HCT116 (cell line): Measurements from ENCODE around the gene CASZ1. TPM values are rescaled to one million over a fixed set of nuclear protein-coding genes. Genes with fewer than 3 reads are reported as not detected.

ENCODE experiments used
- ATAC-seq: fragments of 200-7000 bp; cut with Tn5 transposase; 2 replicates; pipeline ENCODE4 v1.9.1; 2020; ENCODE audit warnings: mild to moderate bottlenecking, moderate library complexity
- BruUV-seq: library from RNA; stranded (reverse); fragments of 400-500 nt; replicated peaks from 2 replicates; lab custom pipeline; 2021; lab: Mats Ljungman, UMichigan
- CTCF ChIA-PET: fragments of 300-600 bp; sonication (Branson Sonifier 250); formaldehyde crosslinking; loops from one replicate; lab custom pipeline; 2021; ENCODE audit warnings: antibody characterized with exemption; lab: Charles Lee
- POLR2A ChIA-PET: fragments of 300-600, 350-600 bp; sonication (Branson Sonifier 250); formaldehyde crosslinking; loops from one replicate; lab custom pipeline; 2021; ENCODE audit warnings: antibody characterized with exemption; lab: Charles Lee
- RAD21 ChIA-PET, 2 experiments: fragments of 300-600 bp; sonication (Branson Sonifier 250); formaldehyde crosslinking; loops; one replicate each; lab custom pipeline; 2023; ENCODE audit warnings: low total read pairs in 2 of 2; ENCODE audit not compliant: uncharacterized antibody in 2 of 2, unreplicated experiment in 2 of 2, low non-redundant PET in 1 of 2; lab: Charles Lee
- DNase-seq: peaks from one replicate; pipeline ENCODE4 v3.0.0-alpha.2; 2010; ENCODE audit warnings: low read depth, low spot score
- H2AFZ ChIP-seq: fragments of 200-600 bp; shearing (Covaris generic), sonication (generic); 2 replicates; pipeline ENCODE4 v1.6.1; 2017; ENCODE audit warnings: low read depth, mixed run types, mixed read lengths, antibody characterized with exemption, low read length; ENCODE audit not compliant: poor library complexity, severe bottlenecking
- H3K27ac ChIP-seq: 2 replicates; pipeline ENCODE4 v1.5.1; 2012; ENCODE audit warnings: low read depth, low read length
- H3K27me3 ChIP-seq: fragments of 200-600 bp; sonication (generic); 2 replicates; pipeline ENCODE4 v1.6.1; 2016; ENCODE audit warnings: mixed run types, low read length, mixed read lengths; ENCODE audit not compliant: insufficient read depth
- H3K36me3 ChIP-seq, 2 experiments: fragments of 200-500 bp in 1 of 2; fragments of 200-600 bp in 1 of 2; sonication (Bioruptor generic) in 1 of 2; sonication (generic) in 1 of 2; 2 replicates each; pipeline versions ENCODE4 v1.5.1 to v1.6.1; 2014 to 2016; ENCODE audit warnings: low read length in 2 of 2, inconsistent platforms in 1 of 2, mixed read lengths in 1 of 2, mixed run types in 1 of 2; ENCODE audit not compliant: insufficient read depth in 2 of 2, control insufficient read depth in 1 of 2
- H3K4me1 ChIP-seq, 2 experiments: fragments of 200-600 bp in 1 of 2; sonication (generic) in 1 of 2; 2 replicates each; pipeline versions ENCODE4 v1.5.1 to v1.6.1; 2012 to 2017; ENCODE audit warnings: low read length in 2 of 2, inconsistent platforms in 1 of 2, mild to moderate bottlenecking in 1 of 2, mixed read lengths in 1 of 2, mixed run types in 1 of 2, moderate library complexity in 1 of 2; ENCODE audit not compliant: insufficient read depth in 2 of 2, control insufficient read depth in 1 of 2
- H3K4me2 ChIP-seq: fragments of 200-600 bp; sonication (generic); 2 replicates; pipeline ENCODE4 v1.6.1; 2017; ENCODE audit warnings: mixed run types, low read length, mixed read lengths
- H3K4me3 ChIP-seq, 2 experiments: fragments of 200-600 bp in 1 of 2; sonication (generic) in 1 of 2; replicated peaks in 1 of 2; 2 replicates each; pipeline ENCODE4 v1.5.1; 2011 to 2016; ENCODE audit warnings: low read length in 2 of 2, control low read depth in 1 of 2, low read depth in 1 of 2, mild to moderate bottlenecking in 1 of 2, mixed read lengths in 1 of 2, mixed run types in 1 of 2
- H3K79me2 ChIP-seq: fragments of 200-600 bp; sonication (generic); 2 replicates; pipeline ENCODE4 v1.6.1; 2017; ENCODE audit warnings: mild to moderate bottlenecking, mixed run types, low read length, moderate library complexity, mixed read lengths; ENCODE audit not compliant: insufficient read depth
- H3K9ac ChIP-seq: fragments of 200-600 bp; sonication (generic); 2 replicates; pipeline ENCODE4 v1.6.1; 2016; ENCODE audit warnings: low read length, mixed read lengths
- H3K9me2 ChIP-seq: fragments of 200-600 bp; sonication (generic), shearing (Covaris generic); 2 replicates; pipeline ENCODE4 v1.6.1; 2017; ENCODE audit warnings: mixed run types, mild to moderate bottlenecking, moderate library complexity; ENCODE audit not compliant: insufficient read depth
- H3K9me3 ChIP-seq, 2 experiments: fragments of 200-500 bp in 1 of 2; fragments of 200-600 bp in 1 of 2; sonication (Bioruptor generic) in 1 of 2; sonication (generic) in 1 of 2; 2 replicates each; pipeline ENCODE4 v1.6.1; 2014 to 2017; ENCODE audit warnings: low read length in 2 of 2, mixed read lengths in 2 of 2, inconsistent platforms in 1 of 2, low read depth in 1 of 2, mild to moderate bottlenecking in 1 of 2, mixed run types in 1 of 2, moderate library complexity in 1 of 2; ENCODE audit not compliant: control insufficient read depth in 1 of 2, insufficient read depth in 1 of 2
- H4K20me1 ChIP-seq: fragments of 200-600 bp; sonication (generic), shearing (Covaris generic); 2 replicates; pipeline ENCODE4 v1.6.1; 2017; ENCODE audit warnings: mixed run types, mild to moderate bottlenecking, moderate library complexity; ENCODE audit not compliant: insufficient read depth
- CBX3 ChIP-seq: IDR thresholded peaks from 2 replicates; pipeline ENCODE4 v1.6.1; 2012; ENCODE audit warnings: low read depth
- CEBPB ChIP-seq: IDR thresholded peaks from 2 replicates; pipeline ENCODE4 v1.6.1; 2012; ENCODE audit warnings: low read depth
- CTCF ChIP-seq, 3 experiments: fragments of 200-600 bp in 1 of 3; sonication (generic) in 1 of 3; IDR thresholded peaks in 2 of 3; conservative IDR thresholded peaks in 1 of 3; 2 replicates each; pipeline ENCODE4 v1.5.1; 2012 to 2017; ENCODE audit warnings: low read depth in 2 of 3, low read length in 2 of 3, antibody characterized with exemption in 1 of 3, borderline replicate concordance in 1 of 3, control low read depth in 1 of 3, mild to moderate bottlenecking in 1 of 3, mixed read lengths in 1 of 3, mixed run types in 1 of 3, moderate library complexity in 1 of 3; ENCODE audit not compliant: insufficient read depth in 1 of 3
- ELF1 ChIP-seq: IDR thresholded peaks from 2 replicates; pipeline ENCODE4 v1.6.1; 2012; ENCODE audit warnings: low read depth, borderline replicate concordance
- EZH2 ChIP-seq: fragments of 200-600 bp; sonication (generic); IDR thresholded peaks from 2 replicates; pipeline ENCODE4 v1.6.1; 2017; ENCODE audit warnings: antibody characterized with exemption, mixed run types
- FOSL1 ChIP-seq: IDR thresholded peaks from 2 replicates; pipeline ENCODE4 v1.6.1; 2012; ENCODE audit warnings: low read depth
- JUND ChIP-seq: IDR thresholded peaks from 2 replicates; pipeline ENCODE4 v1.6.1; 2012
- MAX ChIP-seq: IDR thresholded peaks from 2 replicates; pipeline ENCODE4 v1.6.1; 2012
- POLR2AphosphoS5 ChIP-seq: IDR thresholded peaks from 2 replicates; pipeline ENCODE4 v1.6.1; 2011; ENCODE audit warnings: mild to moderate bottlenecking, low read depth, low read length, moderate library complexity
- RAD21 ChIP-seq: IDR thresholded peaks from 2 replicates; pipeline ENCODE4 v1.6.1; 2012; ENCODE audit warnings: low read depth, mild to moderate bottlenecking
- REST ChIP-seq: IDR thresholded peaks from 2 replicates; pipeline ENCODE4 v1.6.1; 2012; ENCODE audit warnings: low read depth
- SIN3A ChIP-seq: IDR thresholded peaks from 2 replicates; pipeline ENCODE4 v1.6.1; 2012; ENCODE audit warnings: low read depth
- SP1 ChIP-seq: IDR thresholded peaks from 2 replicates; pipeline ENCODE4 v1.6.1; 2012; ENCODE audit warnings: low read depth
- SRF ChIP-seq: IDR thresholded peaks from 2 replicates; pipeline ENCODE4 v1.6.1; 2012; ENCODE audit warnings: low read depth
- YY1 ChIP-seq: IDR thresholded peaks from 2 replicates; pipeline ENCODE4 v1.6.1; 2011; ENCODE audit warnings: low read length, low read depth, moderate library complexity, mild to moderate bottlenecking; ENCODE audit not compliant: insufficient replicate concordance; ENCODE audit errors: extremely low read depth
- ZFX ChIP-seq: fragments of 450-650 bp; IDR thresholded peaks from 2 replicates; pipeline ENCODE4 v1.6.1; 2017
- ZNF274 ChIP-seq: fragments of 200-500 bp; sonication (Bioruptor generic); IDR thresholded peaks from 2 replicates; pipeline ENCODE4 v1.6.1; 2014; ENCODE audit warnings: mild to moderate bottlenecking, low read depth, low read length, inconsistent platforms
- intact Hi-C: fragments of 100-400 bp; cut with micrococcal nuclease; formaldehyde crosslinking; loops from 2 replicates; pipeline ENCODE4 v1.10.0; 2022
- total RNA-seq: library from RNA; stranded (reverse); gene quantifications from one replicate; pipeline ENCODE4 v1.2.1, GENCODE V29; 2021; ENCODE audit not compliant: unreplicated experiment
- TF ChIP-seq, protein P1 (sequence below): IDR thresholded peaks from 2 replicates; pipeline ENCODE4 v1.6.1; 2012
- TF ChIP-seq, protein P2 (sequence below): IDR thresholded peaks from 2 replicates; pipeline ENCODE4 v1.6.1; 2011; ENCODE audit warnings: mild to moderate bottlenecking, low read length, moderate library complexity; ENCODE audit not compliant: insufficient replicate concordance; ENCODE audit errors: extremely low read depth

The CASZ1 gene
- total RNA-seq, 1 experiment from 2014 or later, result 7.7 TPM

DNA sequence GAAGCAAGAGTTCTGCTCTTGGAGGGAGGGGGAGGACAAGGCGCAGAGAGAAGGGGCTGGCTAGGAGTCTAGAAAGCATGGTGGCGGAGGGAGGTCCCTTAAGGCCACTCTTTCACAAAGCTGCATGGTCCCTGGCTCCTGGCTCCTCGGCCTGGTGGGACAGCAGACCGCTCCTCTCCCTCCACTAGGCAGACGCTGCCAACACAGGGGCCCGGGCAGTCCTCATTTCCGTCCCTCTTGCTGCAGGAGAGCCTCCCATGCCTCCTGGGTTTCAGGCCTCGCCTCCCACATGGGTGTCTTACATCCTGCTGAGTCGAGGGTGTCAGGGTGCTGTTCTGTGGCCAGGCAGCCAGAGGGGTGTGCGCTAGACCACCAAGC, 108.0 kb downstream of the CASZ1 start:
- Histone ChIP-seq H3K9ac (no peak overlapping the region), H3K4me1 (peaks cover 20 to 36% of the 10 kb centered on the region in 2 experiments), H3K27me3 (no peaks in the 10 kb centered on the region), H3K79me2 (no peaks in the 10 kb centered on the region), H3K4me3 (no peak overlapping the region), H3K36me3 (no peaks in the 10 kb centered on the region), H3K27ac (no peak overlapping the region), H3K9me3 (no peaks in the 10 kb centered on the region), H4K20me1 (no peaks in the 10 kb centered on the region), H3K4me2 (no peak overlapping the region), H3K9me2 (no peaks in the 10 kb centered on the region), H2AFZ (no peak overlapping the region)
- DNase-seq (no peak), ATAC-seq (no peak)
- intact Hi-C loops, result no loop called here
- TF ChIP-seq CEBPB (no peak), CBX3 (no peak), CTCF (IDR thresholded peaks at IDR 0.05 in 2 of 3, conservative IDR thresholded peaks at IDR 0.05 in 1 of 3; ENCODE audit: borderline replicate concordance in 1 of 3, insufficient read depth in 1 of 3, low read depth in 2 of 3, low read length in 2 of 3) (no peak), ZNF274 (no peak), SIN3A (no peak), SRF (no peak), JUND (no peak), ELF1 (no peak), REST (no peak), YY1 (no peak), EZH2 (no peak), POLR2AphosphoS5 (no peak), ZFX (no peak), RAD21 (no peak), SP1 (no peak), MAX (no peak), FOSL1 (no peak)
- TF ChIP-seq, protein P1, sequence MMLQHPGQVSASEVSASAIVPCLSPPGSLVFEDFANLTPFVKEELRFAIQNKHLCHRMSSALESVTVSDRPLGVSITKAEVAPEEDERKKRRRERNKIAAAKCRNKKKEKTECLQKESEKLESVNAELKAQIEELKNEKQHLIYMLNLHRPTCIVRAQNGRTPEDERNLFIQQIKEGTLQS, result no peak
- TF ChIP-seq, protein P2, sequence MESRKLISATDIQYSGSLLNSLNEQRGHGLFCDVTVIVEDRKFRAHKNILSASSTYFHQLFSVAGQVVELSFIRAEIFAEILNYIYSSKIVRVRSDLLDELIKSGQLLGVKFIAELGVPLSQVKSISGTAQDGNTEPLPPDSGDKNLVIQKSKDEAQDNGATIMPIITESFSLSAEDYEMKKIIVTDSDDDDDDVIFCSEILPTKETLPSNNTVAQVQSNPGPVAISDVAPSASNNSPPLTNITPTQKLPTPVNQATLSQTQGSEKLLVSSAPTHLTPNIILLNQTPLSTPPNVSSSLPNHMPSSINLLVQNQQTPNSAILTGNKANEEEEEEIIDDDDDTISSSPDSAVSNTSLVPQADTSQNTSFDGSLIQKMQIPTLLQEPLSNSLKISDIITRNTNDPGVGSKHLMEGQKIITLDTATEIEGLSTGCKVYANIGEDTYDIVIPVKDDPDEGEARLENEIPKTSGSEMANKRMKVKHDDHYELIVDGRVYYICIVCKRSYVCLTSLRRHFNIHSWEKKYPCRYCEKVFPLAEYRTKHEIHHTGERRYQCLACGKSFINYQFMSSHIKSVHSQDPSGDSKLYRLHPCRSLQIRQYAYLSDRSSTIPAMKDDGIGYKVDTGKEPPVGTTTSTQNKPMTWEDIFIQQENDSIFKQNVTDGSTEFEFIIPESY, result no peak
- ChIA-PET CTCF (no interaction called here), POLR2A (no interaction called here), RAD21 (no interaction called here)
- BruUV-seq, result no TSS peak
